ENCODE data around the gene PLD1.

PLD1 gene

DNA sequence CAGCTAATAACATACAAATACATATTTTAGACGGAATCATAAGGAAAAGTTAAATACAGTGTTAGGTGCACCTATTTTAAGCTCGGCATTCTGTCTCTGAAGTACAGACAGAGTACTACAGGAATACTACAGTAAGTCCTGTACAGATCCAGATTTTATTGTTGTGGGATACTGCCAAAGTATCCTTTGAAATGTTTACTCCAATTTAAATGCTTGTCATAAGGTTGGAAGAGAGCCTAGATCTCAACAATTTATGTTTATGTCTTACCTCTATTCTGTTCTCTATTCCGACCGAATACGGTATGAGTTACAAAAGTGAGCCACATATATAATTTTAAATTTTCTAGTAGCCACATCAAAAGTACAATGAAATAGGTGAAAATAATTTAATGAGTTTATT lies 25.3 kb downstream of the PLD1 start:
- no peak overlapping the region for H3K27ac ChIP-seq (replicated peaks)
- TF ChIP-seq, protein P1, sequence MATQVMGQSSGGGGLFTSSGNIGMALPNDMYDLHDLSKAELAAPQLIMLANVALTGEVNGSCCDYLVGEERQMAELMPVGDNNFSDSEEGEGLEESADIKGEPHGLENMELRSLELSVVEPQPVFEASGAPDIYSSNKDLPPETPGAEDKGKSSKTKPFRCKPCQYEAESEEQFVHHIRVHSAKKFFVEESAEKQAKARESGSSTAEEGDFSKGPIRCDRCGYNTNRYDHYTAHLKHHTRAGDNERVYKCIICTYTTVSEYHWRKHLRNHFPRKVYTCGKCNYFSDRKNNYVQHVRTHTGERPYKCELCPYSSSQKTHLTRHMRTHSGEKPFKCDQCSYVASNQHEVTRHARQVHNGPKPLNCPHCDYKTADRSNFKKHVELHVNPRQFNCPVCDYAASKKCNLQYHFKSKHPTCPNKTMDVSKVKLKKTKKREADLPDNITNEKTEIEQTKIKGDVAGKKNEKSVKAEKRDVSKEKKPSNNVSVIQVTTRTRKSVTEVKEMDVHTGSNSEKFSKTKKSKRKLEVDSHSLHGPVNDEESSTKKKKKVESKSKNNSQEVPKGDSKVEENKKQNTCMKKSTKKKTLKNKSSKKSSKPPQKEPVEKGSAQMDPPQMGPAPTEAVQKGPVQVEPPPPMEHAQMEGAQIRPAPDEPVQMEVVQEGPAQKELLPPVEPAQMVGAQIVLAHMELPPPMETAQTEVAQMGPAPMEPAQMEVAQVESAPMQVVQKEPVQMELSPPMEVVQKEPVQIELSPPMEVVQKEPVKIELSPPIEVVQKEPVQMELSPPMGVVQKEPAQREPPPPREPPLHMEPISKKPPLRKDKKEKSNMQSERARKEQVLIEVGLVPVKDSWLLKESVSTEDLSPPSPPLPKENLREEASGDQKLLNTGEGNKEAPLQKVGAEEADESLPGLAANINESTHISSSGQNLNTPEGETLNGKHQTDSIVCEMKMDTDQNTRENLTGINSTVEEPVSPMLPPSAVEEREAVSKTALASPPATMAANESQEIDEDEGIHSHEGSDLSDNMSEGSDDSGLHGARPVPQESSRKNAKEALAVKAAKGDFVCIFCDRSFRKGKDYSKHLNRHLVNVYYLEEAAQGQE (IDR thresholded peaks at IDR 0.05; ENCODE audit: insufficient replicate concordance, low read depth): no peak
- TF ChIP-seq, protein P2, sequence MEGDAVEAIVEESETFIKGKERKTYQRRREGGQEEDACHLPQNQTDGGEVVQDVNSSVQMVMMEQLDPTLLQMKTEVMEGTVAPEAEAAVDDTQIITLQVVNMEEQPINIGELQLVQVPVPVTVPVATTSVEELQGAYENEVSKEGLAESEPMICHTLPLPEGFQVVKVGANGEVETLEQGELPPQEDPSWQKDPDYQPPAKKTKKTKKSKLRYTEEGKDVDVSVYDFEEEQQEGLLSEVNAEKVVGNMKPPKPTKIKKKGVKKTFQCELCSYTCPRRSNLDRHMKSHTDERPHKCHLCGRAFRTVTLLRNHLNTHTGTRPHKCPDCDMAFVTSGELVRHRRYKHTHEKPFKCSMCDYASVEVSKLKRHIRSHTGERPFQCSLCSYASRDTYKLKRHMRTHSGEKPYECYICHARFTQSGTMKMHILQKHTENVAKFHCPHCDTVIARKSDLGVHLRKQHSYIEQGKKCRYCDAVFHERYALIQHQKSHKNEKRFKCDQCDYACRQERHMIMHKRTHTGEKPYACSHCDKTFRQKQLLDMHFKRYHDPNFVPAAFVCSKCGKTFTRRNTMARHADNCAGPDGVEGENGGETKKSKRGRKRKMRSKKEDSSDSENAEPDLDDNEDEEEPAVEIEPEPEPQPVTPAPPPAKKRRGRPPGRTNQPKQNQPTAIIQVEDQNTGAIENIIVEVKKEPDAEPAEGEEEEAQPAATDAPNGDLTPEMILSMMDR (IDR thresholded peaks at IDR 0.05; ENCODE audit: insufficient read depth, low read length): no peak
- TF ChIP-seq POLR2AphosphoS5 (IDR thresholded peaks at IDR 0.05; ENCODE audit: low read depth) (no peak), SPI1 (IDR thresholded peaks at IDR 0.05; ENCODE audit: borderline replicate concordance, low read depth) (no peak), GABPA (IDR thresholded peaks at IDR 0.05; ENCODE audit: low read depth) (no peak)
- no peak for DNase-seq (ENCODE audit: low read depth in 1 of 2, low spot score in 1 of 2)
- no peaks in the 10 kb centered on the region for H3K27me3 ChIP-seq (ENCODE audit: insufficient read depth, poor library complexity, severe bottlenecking)
- no peak overlapping the region for H3K4me3 ChIP-seq (replicated peaks; ENCODE audit: insufficient read depth, low read length)

DNA sequence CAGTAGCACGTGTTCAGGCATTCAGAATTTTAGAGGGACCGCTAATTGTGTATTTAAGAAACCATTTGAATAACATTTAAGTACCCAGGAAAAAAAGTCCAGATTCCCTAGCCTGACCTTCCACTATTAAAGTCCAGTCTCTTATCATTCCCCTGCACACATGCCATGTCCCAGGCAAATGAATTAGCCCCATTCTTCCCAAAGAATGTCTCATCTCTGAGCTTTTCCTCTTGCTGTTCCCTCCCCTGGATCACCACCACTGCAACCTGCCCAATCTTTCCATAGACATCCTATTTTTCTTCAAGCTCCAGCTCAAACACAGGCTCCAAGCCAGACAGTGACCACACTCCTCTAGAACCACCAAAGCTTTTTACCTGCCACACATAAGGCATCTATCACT lies 25.9 kb downstream of the PLD1 start:
- TF ChIP-seq SPI1 (IDR thresholded peaks at IDR 0.05; ENCODE audit: borderline replicate concordance, low read depth) (no peak), POLR2AphosphoS5 (IDR thresholded peaks at IDR 0.05; ENCODE audit: low read depth) (no peak), GABPA (IDR thresholded peaks at IDR 0.05; ENCODE audit: low read depth) (no peak)
- TF ChIP-seq, protein P1 (IDR thresholded peaks at IDR 0.05; ENCODE audit: insufficient replicate concordance, low read depth): no peak
- TF ChIP-seq, protein P2 (IDR thresholded peaks at IDR 0.05; ENCODE audit: insufficient read depth, low read length): no peak
- no peak overlapping the region for H3K27ac ChIP-seq (replicated peaks)

DNA sequence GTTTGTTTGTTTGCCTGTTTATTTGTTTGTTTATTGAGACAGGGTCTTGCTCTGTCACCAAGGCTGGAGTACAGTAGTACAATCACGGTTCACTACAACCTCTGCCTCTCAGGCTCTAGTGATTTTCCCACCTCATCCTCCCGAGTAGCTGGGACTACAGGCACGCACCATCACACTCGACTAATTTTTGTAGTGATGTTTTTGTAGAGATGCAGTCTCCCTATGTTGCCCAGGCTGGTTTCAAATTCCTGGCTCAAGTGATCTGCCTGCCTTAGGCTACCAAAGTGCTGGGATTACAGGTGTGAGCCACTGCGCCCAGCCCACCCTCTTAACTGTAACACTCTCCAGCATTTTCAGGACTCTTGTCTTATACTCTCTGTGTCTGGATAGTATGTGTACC lies 26.7 kb downstream of the PLD1 start:
- TF ChIP-seq GABPA (IDR thresholded peaks at IDR 0.05; ENCODE audit: low read depth) (no peak), SPI1 (IDR thresholded peaks at IDR 0.05; ENCODE audit: borderline replicate concordance, low read depth) (no peak), POLR2AphosphoS5 (IDR thresholded peaks at IDR 0.05; ENCODE audit: low read depth) (no peak)
- TF ChIP-seq, protein P2 (IDR thresholded peaks at IDR 0.05; ENCODE audit: insufficient read depth, low read length): no peak
- TF ChIP-seq, protein P1 (IDR thresholded peaks at IDR 0.05; ENCODE audit: insufficient replicate concordance, low read depth): no peak
- no peaks in the 10 kb centered on the region for H3K27me3 ChIP-seq (ENCODE audit: insufficient read depth, poor library complexity, severe bottlenecking)
- no peak overlapping the region for H3K4me3 ChIP-seq (replicated peaks; ENCODE audit: insufficient read depth, low read length)

More for the DNA sequence above, 25.9 kb downstream of the PLD1 start:
- no peaks in the 10 kb centered on the region for H3K27me3 ChIP-seq (ENCODE audit: insufficient read depth, poor library complexity, severe bottlenecking)
- H3K4me3 ChIP-seq (replicated peaks; ENCODE audit: insufficient read depth, low read length): no peak overlapping the region
- DNase-seq (ENCODE audit: low read depth in 1 of 2, low spot score in 1 of 2): no peak

More for the DNA sequence above, 26.7 kb downstream of the PLD1 start:
- no peak overlapping the region for H3K27ac ChIP-seq (replicated peaks)
- DNase-seq (ENCODE audit: low read depth in 1 of 2, low spot score in 1 of 2): no peak

Measured in HL-60 (cell line).